CD14-positive monocyte (primary cell): ENCODE measurements around the gene GMCL2. TPM values are rescaled to one million over a fixed set of nuclear protein-coding genes. Genes with fewer than 3 reads are reported as not detected.
A peak's percentile ranks its signal among the peaks of the same experiment; 100 is the strongest.

Experiments
- DNase-seq, 3 donors: peaks; one replicate each; pipeline ENCODE4 v3.0.0-alpha.2; 2011 to 2022
- H2AFZ ChIP-seq: 2 replicates; pipeline ENCODE4 v1.6.0; 2012; ENCODE audit warnings: mild to moderate bottlenecking, low read depth, low read length, inconsistent platforms; ENCODE audit not compliant: insufficient read depth, poor library complexity, severe bottlenecking
- H3K27ac ChIP-seq, 2 donors: 1 replicate in 1 of 2; 2 replicates in 1 of 2; pipeline ENCODE4 v1.5.1; 2012 to 2013; ENCODE audit warnings: low read length in 2 of 2, control low read depth in 1 of 2, inconsistent platforms in 1 of 2, low read depth in 1 of 2, mild to moderate bottlenecking in 1 of 2
- H3K27me3 ChIP-seq, 2 donors: one replicate each; pipeline versions ENCODE4 v1.6.0 to v1.6.1; 2011 to 2013; ENCODE audit warnings: low read length in 2 of 2; ENCODE audit not compliant: control insufficient read depth in 2 of 2, insufficient read depth in 2 of 2
- H3K36me3 ChIP-seq, 2 donors: replicated peaks in 1 of 2; 1 replicate in 1 of 2; 2 replicates in 1 of 2; pipeline versions ENCODE4 v1.5.1 to v1.6.1; 2012 to 2013; ENCODE audit warnings: low read length in 2 of 2, control low read depth in 1 of 2, inconsistent platforms in 1 of 2, mild to moderate bottlenecking in 1 of 2; ENCODE audit not compliant: insufficient read depth in 2 of 2, control insufficient read depth in 1 of 2
- H3K4me1 ChIP-seq, 2 donors: 1 replicate in 1 of 2; 2 replicates in 1 of 2; pipeline versions ENCODE4 v1.5.1 to v1.6.1; 2012 to 2013; ENCODE audit warnings: low read length in 2 of 2, control low read depth in 1 of 2, inconsistent platforms in 1 of 2, mild to moderate bottlenecking in 1 of 2, moderate library complexity in 1 of 2; ENCODE audit not compliant: insufficient read depth in 2 of 2, control insufficient read depth in 1 of 2
- H3K4me2 ChIP-seq: replicated peaks from 2 replicates; pipeline ENCODE3; 2012; ENCODE audit warnings: low read length, moderate library complexity, mild to moderate bottlenecking; ENCODE audit not compliant: poor library complexity, severe bottlenecking; ENCODE audit errors: extremely low read depth
- H3K4me3 ChIP-seq, 3 experiments: fragments of 200-600 bp in 1 of 3; sonication (generic) in 1 of 3; replicated peaks in 1 of 3; 1 replicate in 2 of 3; 2 replicates in 1 of 3; pipeline ENCODE4 v1.5.1; 2011 to 2013; ENCODE audit warnings: low read length in 3 of 3, mild to moderate bottlenecking in 3 of 3, control low read depth in 2 of 3, low read depth in 2 of 3, inconsistent platforms in 1 of 3, moderate library complexity in 1 of 3
- H3K79me2 ChIP-seq: 2 replicates; pipeline ENCODE4 v1.6.0; 2012; ENCODE audit warnings: mild to moderate bottlenecking, control low read depth, inconsistent platforms, low read length, moderate library complexity; ENCODE audit not compliant: insufficient read depth
- H3K9ac ChIP-seq: 2 replicates; pipeline ENCODE4 v1.6.0; 2017; ENCODE audit warnings: low read length, mild to moderate bottlenecking; ENCODE audit not compliant: insufficient read depth, poor library complexity, severe bottlenecking
- H3K9me3 ChIP-seq, 2 donors: replicated peaks in 1 of 2; 1 replicate in 1 of 2; 2 replicates in 1 of 2; pipeline versions ENCODE4 v1.5.1 to v1.6.1; 2012 to 2013; ENCODE audit warnings: low read length in 2 of 2, control low read depth in 1 of 2; ENCODE audit not compliant: control insufficient read depth in 1 of 2, insufficient read depth in 1 of 2
- H4K20me1 ChIP-seq: 2 replicates; pipeline ENCODE4 v1.6.0; 2012; ENCODE audit warnings: mild to moderate bottlenecking, low read length, control low read depth, moderate library complexity; ENCODE audit not compliant: insufficient read depth
- H3K27ac Mint-ChIP-seq, 7 donors: one replicate each; pipeline ENCODE4 v1.8.0; 2020; ENCODE audit warnings: mild to moderate bottlenecking in 7 of 7, mixed read lengths in 7 of 7, moderate library complexity in 6 of 7, inconsistent platforms in 2 of 7
- H3K27me3 Mint-ChIP-seq, 3 donors: one replicate each; pipeline ENCODE4 v1.8.0; 2021 to 2022; ENCODE audit warnings: low read depth in 3 of 3, mild to moderate bottlenecking in 3 of 3, mixed read lengths in 3 of 3, moderate library complexity in 3 of 3, inconsistent platforms in 1 of 3
- H3K36me3 Mint-ChIP-seq, 2 donors: one replicate each; pipeline ENCODE4 v1.8.0; 2020; ENCODE audit warnings: mixed read lengths in 2 of 2, inconsistent platforms in 1 of 2, mild to moderate bottlenecking in 1 of 2
- H3K4me1 Mint-ChIP-seq: one replicate; pipeline ENCODE4 v1.8.0; 2020; ENCODE audit warnings: mild to moderate bottlenecking, mixed read lengths
- H3K4me3 Mint-ChIP-seq, 2 donors: one replicate each; pipeline ENCODE4 v1.8.0; 2020; ENCODE audit warnings: mild to moderate bottlenecking in 2 of 2, mixed read lengths in 2 of 2, moderate library complexity in 1 of 2
- H3K9me3 Mint-ChIP-seq, 7 donors: one replicate each; pipeline ENCODE4 v1.8.0; 2020 to 2022; ENCODE audit warnings: mixed read lengths in 7 of 7, mild to moderate bottlenecking in 6 of 7, moderate library complexity in 6 of 7, inconsistent platforms in 2 of 7
- WGBS: methylation state at CpG from one replicate; pipeline ENCODE4 v1.1.5; 2013; ENCODE audit warnings: missing lambda C conversion rate; ENCODE audit not compliant: insufficient coverage; 5-methylcytosine and 5-hydroxymethylcytosine counted together
- intact Hi-C, 2 donors: fragments of 100-400 bp; cut with micrococcal nuclease; formaldehyde crosslinking; loops; one replicate each; pipeline versions ENCODE4 v1.15.0 to v1.15.1; 2023
- polyA plus RNA-seq, 3 donors: library from polyadenylated mRNA; depleted of rRNA in 1 of 3; unstranded in 2 of 3; stranded (reverse) in 1 of 3; fragments of 300-500 nt in 2 of 3; fragments of >200 nt in 1 of 3; fragmentation: Illumina TruSeq in 2 of 3; gene quantifications; 1 replicate in 2 of 3; 2 replicates in 1 of 3; pipeline ENCODE4 v1.2.3, GENCODE V29; 2012 to 2021
- TF ChIP-seq, protein P1 (sequence below): fragments of 200-600 bp; IDR thresholded peaks from one replicate; pipeline ENCODE4 v1.8.0; 2022; ENCODE audit warnings: antibody characterized with exemption, mild to moderate bottlenecking

GMCL2 gene
- polyA plus RNA-seq, 3 donors, result not detected

DNA sequence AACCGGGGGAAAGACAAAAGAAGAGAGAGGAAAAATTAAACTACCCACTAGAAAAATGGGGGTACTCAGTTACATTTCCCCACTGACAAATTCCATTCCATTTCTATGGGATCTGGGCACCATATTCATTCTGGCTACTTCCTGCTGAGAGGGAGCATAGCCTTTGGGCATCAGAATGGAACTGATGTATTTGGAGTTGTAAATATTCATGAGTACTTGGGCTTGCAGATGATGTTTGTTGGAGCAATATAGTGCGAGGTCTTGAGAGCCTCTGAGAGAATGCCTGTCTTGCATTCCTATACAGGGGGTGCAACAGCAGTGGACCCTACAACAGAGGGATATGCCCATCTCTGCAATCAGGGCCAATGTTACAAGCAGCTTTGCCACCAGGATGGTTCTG is 16.7 kb downstream of the GMCL2 start:
- H2AFZ ChIP-seq, result no peak overlapping the region
- H3K27ac ChIP-seq, result no peak overlapping the region
- no peak overlapping the region for H3K9ac ChIP-seq
- H3K79me2 ChIP-seq, result no peaks in the 10 kb centered on the region
- H3K4me1 Mint-ChIP-seq, result no peaks in the 10 kb centered on the region
- no peaks in the 10 kb centered on the region for H3K36me3 ChIP-seq
- H3K27ac Mint-ChIP-seq, result no peak overlapping the region
- peaks cover 0 to 13% (median 2%) of the 10 kb centered on the region in 3 donors for H3K27me3 Mint-ChIP-seq
- H4K20me1 ChIP-seq, result no peaks in the 10 kb centered on the region
- H3K9me3 ChIP-seq, result no peaks in the 10 kb centered on the region
- no peaks in the 10 kb centered on the region for H3K4me1 ChIP-seq
- intact Hi-C loops, result no loop called here
- H3K4me2 ChIP-seq, result no peak overlapping the region
- H3K9me3 Mint-ChIP-seq, result peaks cover 0 to 3% (median 0%) of the 10 kb centered on the region in 7 donors
- no peaks in the 10 kb centered on the region for H3K36me3 Mint-ChIP-seq
- WGBS, result 100% methylated on average over 1 of the region's 2 CpGs
- no peak for DNase-seq
- H3K4me3 Mint-ChIP-seq, result no peak overlapping the region
- TF ChIP-seq, protein P1, sequence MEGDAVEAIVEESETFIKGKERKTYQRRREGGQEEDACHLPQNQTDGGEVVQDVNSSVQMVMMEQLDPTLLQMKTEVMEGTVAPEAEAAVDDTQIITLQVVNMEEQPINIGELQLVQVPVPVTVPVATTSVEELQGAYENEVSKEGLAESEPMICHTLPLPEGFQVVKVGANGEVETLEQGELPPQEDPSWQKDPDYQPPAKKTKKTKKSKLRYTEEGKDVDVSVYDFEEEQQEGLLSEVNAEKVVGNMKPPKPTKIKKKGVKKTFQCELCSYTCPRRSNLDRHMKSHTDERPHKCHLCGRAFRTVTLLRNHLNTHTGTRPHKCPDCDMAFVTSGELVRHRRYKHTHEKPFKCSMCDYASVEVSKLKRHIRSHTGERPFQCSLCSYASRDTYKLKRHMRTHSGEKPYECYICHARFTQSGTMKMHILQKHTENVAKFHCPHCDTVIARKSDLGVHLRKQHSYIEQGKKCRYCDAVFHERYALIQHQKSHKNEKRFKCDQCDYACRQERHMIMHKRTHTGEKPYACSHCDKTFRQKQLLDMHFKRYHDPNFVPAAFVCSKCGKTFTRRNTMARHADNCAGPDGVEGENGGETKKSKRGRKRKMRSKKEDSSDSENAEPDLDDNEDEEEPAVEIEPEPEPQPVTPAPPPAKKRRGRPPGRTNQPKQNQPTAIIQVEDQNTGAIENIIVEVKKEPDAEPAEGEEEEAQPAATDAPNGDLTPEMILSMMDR, result no peak
- H3K27me3 ChIP-seq, result no peaks in the 10 kb centered on the region
- no peak overlapping the region for H3K4me3 ChIP-seq

DNA sequence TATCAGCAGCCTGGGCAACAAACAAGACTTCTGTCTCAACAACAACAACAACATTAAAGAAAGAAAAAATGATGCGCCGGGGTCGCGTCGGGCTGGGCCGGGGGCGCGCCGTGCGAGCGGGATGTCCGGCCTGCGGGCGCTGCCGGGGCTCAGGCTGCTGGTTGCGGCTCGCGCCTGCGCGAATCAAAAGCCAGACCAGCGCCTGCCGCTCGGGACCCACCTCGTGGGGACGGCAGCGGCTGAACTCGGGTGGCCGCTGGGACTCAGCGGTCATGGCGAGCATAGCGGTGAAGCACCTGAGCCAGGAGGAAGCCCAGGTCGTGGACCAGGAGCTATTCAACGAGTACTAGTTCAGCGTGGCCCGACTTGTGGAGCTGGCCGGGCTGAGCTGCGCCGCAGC is 21.6 kb downstream of the GMCL2 start:
- Histone ChIP-seq H2AFZ (no peak overlapping the region), H4K20me1 (no peaks in the 10 kb centered on the region), H3K4me2 (no peak overlapping the region), H3K9ac (no peak overlapping the region), H3K36me3 (no peaks in the 10 kb centered on the region), H3K4me3 (no peak overlapping the region), H3K27me3 (peaks cover 0 to 6% of the 10 kb centered on the region in 2 donors), H3K9me3 (no peaks in the 10 kb centered on the region), H3K79me2 (no peaks in the 10 kb centered on the region), H3K4me1 (peaks cover 8 to 9% of the 10 kb centered on the region in 2 donors), H3K27ac (no peak overlapping the region)
- peaks cover 8 to 28% (median 20%) of the 10 kb centered on the region in 3 donors for H3K27me3 Mint-ChIP-seq
- H3K9me3 Mint-ChIP-seq, result peaks cover 0 to 3% (median 0%) of the 10 kb centered on the region in 7 donors
- no peak overlapping the region for H3K27ac Mint-ChIP-seq
- no peaks in the 10 kb centered on the region for H3K36me3 Mint-ChIP-seq
- peak overlapping the region in 1 of 2 donors; percentile 60 for H3K4me3 Mint-ChIP-seq
- intact Hi-C loops, result loop anchor here in 1 of 2 donors (2.0 kb wide), 1 partner anchor 89 kb away; no protein-coding TSS in a partner anchor
- TF ChIP-seq, protein P1, result no peak
- WGBS, result 75% methylated on average over 36 of the region's 38 CpGs
- no peak for DNase-seq
- peaks cover 10% of the 10 kb centered on the region for H3K4me1 Mint-ChIP-seq
